Measurements from ENCODE around the gene SURF4. TPM values are rescaled to one million over a fixed set of nuclear protein-coding genes. Genes with fewer than 3 reads are reported as not detected.

SURF4 gene
- total and polyA plus RNA-seq, 2 donors (not counting 3 experiments of a cell fraction or from before 2014, with no cell fraction given): 216 to 358 TPM

DNA sequence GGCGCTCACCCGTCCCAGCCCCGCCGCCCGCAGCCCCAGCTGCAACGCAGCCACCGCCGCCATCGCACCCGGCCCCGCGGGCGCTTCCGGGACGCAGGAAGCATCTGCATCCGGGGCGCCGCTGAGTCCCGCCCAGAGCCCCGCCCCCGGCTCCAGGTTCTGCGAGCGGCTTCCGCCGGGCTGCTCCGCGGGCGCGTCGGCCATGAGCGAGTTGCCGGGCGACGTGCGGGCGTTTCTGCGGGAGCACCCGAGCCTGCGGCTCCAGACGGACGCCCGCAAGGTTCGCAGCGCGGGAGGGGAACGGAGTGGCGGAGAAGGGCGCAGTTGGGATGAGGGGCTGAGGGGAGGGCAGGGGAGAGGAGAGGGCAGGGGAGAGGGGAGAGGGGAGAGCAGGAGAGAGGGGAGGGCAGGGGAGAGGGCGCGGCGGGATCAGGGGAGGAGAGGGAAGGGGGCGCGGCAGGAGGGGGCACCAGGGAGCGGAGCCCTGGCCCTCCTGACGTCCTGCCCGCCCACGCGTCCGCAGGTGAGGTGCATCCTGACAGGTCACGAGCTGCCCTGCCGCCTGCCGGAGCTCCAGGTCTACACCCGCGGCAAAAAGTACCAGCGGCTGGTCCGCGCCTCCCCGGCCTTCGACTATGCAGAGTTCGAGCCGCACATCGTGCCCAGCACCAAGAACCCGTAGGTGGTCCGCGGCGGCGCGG lies 19.3 kb downstream of the SURF4 start, which contains the start of the genes SURF1 and SURF2:
SURF1 (minus strand) TSS at position 97 of the 701 bp plus-strand sequence; CDS start at position 63, 34 bp downstream.
SURF2 (plus strand) TSS at position 160 of the 701 bp plus-strand sequence; CDS start at position 203, 43 bp downstream.
- Histone ChIP-seq H3K27me3 (ENCODE audit: control insufficient read depth in 2 of 2, insufficient read depth in 2 of 2, low read length in 2 of 2) (no peaks in the 10 kb centered on the region), H2AFZ (ENCODE audit: low read depth, low read length) (peak within 1 kb of the TSS; percentile 45), H3K36me3 (ENCODE audit: control insufficient read depth in 2 of 2, extremely low read depth in 1 of 2, insufficient read depth in 2 of 2, low read length in 2 of 2) (peaks cover 6 to 25% of the 10 kb centered on the region in 2 experiments), H4K20me1 (replicated peaks; ENCODE audit: control insufficient read depth, extremely low read depth, insufficient read depth, low read length) (no peaks in the 10 kb centered on the region), H3K4me2 (ENCODE audit: insufficient read depth, low read length) (peak within 1 kb of the TSS; percentile 72), H3K9ac (replicated peaks; ENCODE audit: extremely low read depth, insufficient read depth, low read length) (peak within 1 kb of the TSS; percentile 78), H3K4me3 (replicated peaks in 1 of 3; ENCODE audit: insufficient read depth in 1 of 3, low read depth in 1 of 3, low read length in 3 of 3) (peak within 1 kb of the TSS; percentile 62 to 78 (median 77)), H3K79me2 (ENCODE audit: control insufficient read depth, insufficient read depth, low read length) (no peaks in the 10 kb centered on the region), H3K4me1 (ENCODE audit: control insufficient read depth, extremely low read depth, insufficient read depth, low read length) (peaks cover 10% of the 10 kb centered on the region), H3K27ac (ENCODE audit: insufficient read depth, low read depth, low read length) (peak within 1 kb of the TSS; percentile 60), H3K9me1 (replicated peaks; ENCODE audit: control insufficient read depth, extremely low read depth, insufficient read depth, low read length) (no peaks in the 10 kb centered on the region), H3K9me3 (replicated peaks; ENCODE audit: control insufficient read depth, insufficient read depth, low read length) (no peaks in the 10 kb centered on the region)
- dilution Hi-C loops (cut with MboI; ENCODE audit: extremely low pct_ligation_motif_present, low sequenced_read_pairs): no loop called here
- FAIRE-seq: peak; percentile 59
- intact Hi-C loops (cut with micrococcal nuclease): loop anchor here (1.0 to 2.0 kb wide), 3 partner anchors 19 to 130 kb away; partner anchors contain the start of gene SLC2A6
- BruUV-seq (replicated peaks): no TSS peak
- POLR2A ChIA-PET: interaction anchor here (1.5 kb wide), 1 partner anchor 8 kb away, joined by 10 read pairs; the partner anchor contains the start of genes MED22 and RPL7A
- TF ChIP-seq POLR2AphosphoS5 (IDR thresholded peaks at IDR 0.05; ENCODE audit: insufficient read depth, low read depth, low read length) (peak; percentile 80), MAX (IDR thresholded peaks at IDR 0.05; ENCODE audit: insufficient read depth, insufficient read length) (no peak), POLR2A (IDR thresholded peaks at IDR 0.05; ENCODE audit: low read depth, low read length) (peak; percentile 65)
- CTCF ChIA-PET: interaction anchor here (1.0 to 1.4 kb wide), 8 partner anchors 14 to 171 kb away, joined by 3 to 7 read pairs (median 5); no protein-coding TSS in a partner anchor
- peak; percentile 44 for DNase-seq (ENCODE audit: low read depth, low spot score)

DNA sequence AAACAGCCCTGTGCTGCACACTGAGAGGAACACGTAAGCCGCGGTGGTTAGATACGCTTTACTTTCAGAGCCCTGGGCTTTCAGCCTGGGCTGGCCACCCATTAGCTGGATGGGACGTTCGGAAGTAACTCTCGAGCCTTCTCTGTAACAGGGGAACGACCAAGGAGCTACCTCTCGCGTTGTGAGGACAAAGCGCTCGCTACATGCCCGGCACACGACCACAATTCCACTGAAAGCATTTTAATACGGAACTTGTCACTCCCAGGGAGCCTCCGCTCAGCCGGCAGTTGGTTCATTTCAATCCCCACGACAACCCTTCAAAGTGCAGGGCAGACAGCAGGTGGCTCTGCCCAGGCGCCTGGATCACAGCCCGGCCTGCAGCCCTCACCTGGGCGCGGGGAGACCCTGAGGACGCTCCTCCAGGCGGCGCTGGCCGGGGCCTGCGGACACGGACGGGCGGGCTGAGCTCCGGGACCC lies 19.9 kb downstream of the SURF4 start:
- Histone ChIP-seq H3K4me2 (ENCODE audit: insufficient read depth, low read length) (peak overlapping the region; percentile 72), H2AFZ (ENCODE audit: low read depth, low read length) (no peak overlapping the region), H3K4me1 (ENCODE audit: control insufficient read depth, extremely low read depth, insufficient read depth, low read length) (peaks cover 10% of the 10 kb centered on the region), H3K79me2 (ENCODE audit: control insufficient read depth, insufficient read depth, low read length) (no peaks in the 10 kb centered on the region), H3K4me3 (replicated peaks in 1 of 3; ENCODE audit: insufficient read depth in 1 of 3, low read depth in 1 of 3, low read length in 3 of 3) (peak overlapping the region; percentile 62 to 78 (median 77)), H3K27ac (ENCODE audit: insufficient read depth, low read depth, low read length) (peak overlapping the region; percentile 60), H3K9me3 (replicated peaks; ENCODE audit: control insufficient read depth, insufficient read depth, low read length) (no peaks in the 10 kb centered on the region), H3K27me3 (ENCODE audit: control insufficient read depth in 2 of 2, insufficient read depth in 2 of 2, low read length in 2 of 2) (no peaks in the 10 kb centered on the region), H3K9me1 (replicated peaks; ENCODE audit: control insufficient read depth, extremely low read depth, insufficient read depth, low read length) (no peaks in the 10 kb centered on the region), H4K20me1 (replicated peaks; ENCODE audit: control insufficient read depth, extremely low read depth, insufficient read depth, low read length) (no peaks in the 10 kb centered on the region), H3K36me3 (ENCODE audit: control insufficient read depth in 2 of 2, extremely low read depth in 1 of 2, insufficient read depth in 2 of 2, low read length in 2 of 2) (peaks cover 6 to 22% of the 10 kb centered on the region in 2 experiments), H3K9ac (replicated peaks; ENCODE audit: extremely low read depth, insufficient read depth, low read length) (peak overlapping the region; percentile 78)
- dilution Hi-C loops (cut with MboI; ENCODE audit: extremely low pct_ligation_motif_present, low sequenced_read_pairs) (no loop called here), intact Hi-C loops (cut with micrococcal nuclease) (loop anchor here (1.0 to 2.0 kb wide), 3 partner anchors 19 to 130 kb away; partner anchors contain the start of gene SLC2A6)
- ChIA-PET CTCF (interaction anchor here (1.2 to 1.4 kb wide), 5 partner anchors 14 to 170 kb away, joined by 5 to 7 read pairs (median 5); no protein-coding TSS in a partner anchor), POLR2A (interaction anchor here (1.0 to 1.5 kb wide), 2 partner anchors 8 to 9 kb away, joined by 3 to 10 read pairs; partner anchors contain the start of genes MED22 and RPL7A)
- TF ChIP-seq POLR2A (IDR thresholded peaks at IDR 0.05; ENCODE audit: low read depth, low read length): no peak
- TF ChIP-seq CTCF (IDR thresholded peaks at IDR 0.05; ENCODE audit: extremely low read depth in 1 of 2, insufficient read depth in 1 of 2, low read depth in 1 of 2, low read length in 2 of 2): peak in 1 of 2 donors; percentile 9
- DNase-seq (ENCODE audit: low read depth, low spot score): peak; percentile 46
- no TSS peak for BruUV-seq (replicated peaks)
- FAIRE-seq: peak; percentile 76

Data from endothelial cell of umbilical vein (primary cell).